HEK293 (cell line): Measurements from ENCODE around the gene KLHL35.

Experiments used
- CTCF ChIA-PET: fragments of 350-600 bp; formaldehyde crosslinking; extraction: SDS; loops from one replicate; lab custom pipeline; 2021; ENCODE audit warnings: antibody characterized with exemption; lab: Yijun Ruan, JAX
- POLR2A ChIA-PET: fragments of 300-600 bp; formaldehyde crosslinking; extraction: SDS; loops from one replicate; lab custom pipeline; 2020; ENCODE audit warnings: antibody characterized with exemption, inconsistent platforms; lab: Yijun Ruan, JAX
- H3K27ac ChIP-seq: fragments of 200-500 bp; sonication (Bioruptor generic); 2 replicates; pipeline ENCODE4 v1.5.1; 2014; ENCODE audit warnings: low read depth, low read length, control low read depth, inconsistent platforms; ENCODE audit errors: extremely low read depth
- H3K36me3 ChIP-seq, 2 experiments: fragments of 200-500 bp in 1 of 2; sonication (Bioruptor generic) in 1 of 2; 1 replicate in 1 of 2; 2 replicates in 1 of 2; pipeline ENCODE4 v1.5.1; 2014 to 2017; ENCODE audit warnings: inconsistent platforms in 2 of 2, low read length in 2 of 2; ENCODE audit not compliant: control insufficient read depth in 2 of 2, insufficient read depth in 1 of 2
- H3K4me1 ChIP-seq: fragments of 200-500 bp; sonication (Bioruptor generic); 2 replicates; pipeline ENCODE4 v1.5.1; 2014; ENCODE audit warnings: mild to moderate bottlenecking, low read length, inconsistent platforms; ENCODE audit not compliant: control insufficient read depth, insufficient read depth
- H3K4me3 ChIP-seq: 2 replicates; pipeline ENCODE4 v1.5.1; 2011; ENCODE audit warnings: low read depth, mild to moderate bottlenecking, control low read depth, low read length, moderate library complexity
- H3K9me3 ChIP-seq: fragments of 200-500 bp; sonication (Bioruptor generic); 2 replicates; pipeline ENCODE4 v1.5.1; 2014; ENCODE audit warnings: low read depth, low read length, inconsistent platforms; ENCODE audit not compliant: control insufficient read depth, insufficient read depth
- BCL6B ChIP-seq: fragments of 450-650 bp; formaldehyde crosslinking; IDR thresholded peaks from 2 replicates; pipeline ENCODE4 v1.5.1; 2017; ENCODE audit warnings: missing biosample characterization, missing genetic modification characterization
- GLI2 ChIP-seq: fragments of 450-650 bp; formaldehyde crosslinking; IDR thresholded peaks from 2 replicates; pipeline ENCODE4; 2017; ENCODE audit warnings: missing biosample characterization, missing genetic modification characterization, low read depth, borderline replicate concordance
- GLIS2 ChIP-seq: fragments of 450-650 bp; formaldehyde crosslinking; IDR thresholded peaks from 2 replicates; pipeline ENCODE4 v1.5.1; 2016; ENCODE audit warnings: missing biosample characterization, missing genetic modification characterization
- HIC1 ChIP-seq: fragments of 450-650 bp; formaldehyde crosslinking; IDR thresholded peaks from 2 replicates; pipeline ENCODE4 v1.5.1; 2016; ENCODE audit warnings: missing biosample characterization, missing genetic modification characterization
- KLF1 ChIP-seq: fragments of 450-650 bp; formaldehyde crosslinking; IDR thresholded peaks from 2 replicates; pipeline ENCODE4 v1.5.1; 2016; ENCODE audit warnings: missing biosample characterization, missing genetic modification characterization
- KLF8 ChIP-seq: fragments of 450-650 bp; formaldehyde crosslinking; IDR thresholded peaks from 2 replicates; pipeline ENCODE4 v1.5.1; 2016; ENCODE audit warnings: missing biosample characterization, missing genetic modification characterization
- MYNN ChIP-seq: fragments of 450-650 bp; formaldehyde crosslinking; IDR thresholded peaks from 2 replicates; pipeline ENCODE4 v1.5.1; 2016; ENCODE audit warnings: missing biosample characterization, missing genetic modification characterization, borderline replicate concordance
- TRIM28 ChIP-seq: IDR thresholded peaks from 2 replicates; pipeline ENCODE4 v1.6.1; 2011; ENCODE audit warnings: low read length, control low read depth, borderline replicate concordance
- WT1 ChIP-seq: fragments of 450-650 bp; formaldehyde crosslinking; IDR thresholded peaks from 2 replicates; pipeline ENCODE4 v1.5.1; 2016; ENCODE audit warnings: missing biosample characterization, missing genetic modification characterization
- ZFP69B ChIP-seq: fragments of 450-650 bp; formaldehyde crosslinking; IDR thresholded peaks from 2 replicates; pipeline ENCODE4 v1.5.1; 2016; ENCODE audit warnings: missing biosample characterization, missing genetic modification characterization
- ZNF274 ChIP-seq, 2 experiments: fragments of 200-500 bp in 1 of 2; fragments of 450-650 bp in 1 of 2; sonication (Bioruptor generic) in 1 of 2; formaldehyde crosslinking in 1 of 2; IDR thresholded peaks; 2 replicates each; pipeline versions ENCODE4 v1.5.1 to v1.6.1; 2014 to 2016; ENCODE audit warnings: borderline replicate concordance in 1 of 2, inconsistent platforms in 1 of 2, low read length in 1 of 2, missing biosample characterization in 1 of 2, missing genetic modification characterization in 1 of 2
- ZNF341 ChIP-seq: fragments of 450-650 bp; formaldehyde crosslinking; IDR thresholded peaks from 2 replicates; pipeline ENCODE4; 2016; ENCODE audit warnings: low read depth, missing biosample characterization, missing genetic modification characterization
- ZNF362 ChIP-seq: fragments of 450-650 bp; formaldehyde crosslinking; IDR thresholded peaks from 2 replicates; pipeline ENCODE4 v1.5.1; 2016; ENCODE audit warnings: missing biosample characterization, missing genetic modification characterization
- ZNF391 ChIP-seq: fragments of 450-650 bp; formaldehyde crosslinking; IDR thresholded peaks from 2 replicates; pipeline ENCODE4 v1.5.1; 2016; ENCODE audit warnings: low read depth, missing biosample characterization, missing genetic modification characterization, borderline replicate concordance
- ZNF473 ChIP-seq: fragments of 450-650 bp; formaldehyde crosslinking; IDR thresholded peaks from 2 replicates; pipeline ENCODE4 v1.5.1; 2017; ENCODE audit warnings: missing biosample characterization, missing genetic modification characterization
- ZNF513 ChIP-seq: fragments of 450-650 bp; IDR thresholded peaks from 2 replicates; pipeline ENCODE4 v1.5.1; 2018; ENCODE audit warnings: missing biosample characterization, missing genetic modification characterization
- ZNF548 ChIP-seq: fragments of 450-650 bp; formaldehyde crosslinking; IDR thresholded peaks from 2 replicates; pipeline ENCODE4 v1.5.1; 2016; ENCODE audit warnings: missing biosample characterization, missing genetic modification characterization
- ZNF596 ChIP-seq: fragments of 450-650 bp; IDR thresholded peaks from 2 replicates; pipeline ENCODE4 v1.5.0; 2018; ENCODE audit warnings: missing biosample characterization, mild to moderate bottlenecking, missing genetic modification characterization, moderate library complexity
- ZNF658 ChIP-seq: fragments of 450-650 bp; formaldehyde crosslinking; IDR thresholded peaks from 2 replicates; pipeline ENCODE4; 2016; ENCODE audit warnings: missing biosample characterization, missing genetic modification characterization
- ZNF660 ChIP-seq: fragments of 450-650 bp; IDR thresholded peaks from 2 replicates; pipeline ENCODE4 v1.5.1; 2018; ENCODE audit warnings: missing biosample characterization, mild to moderate bottlenecking, missing genetic modification characterization
- ZNF768 ChIP-seq: fragments of 450-650 bp; formaldehyde crosslinking; IDR thresholded peaks from 2 replicates; pipeline ENCODE4 v1.5.1; 2018; ENCODE audit warnings: missing biosample characterization, mild to moderate bottlenecking, missing genetic modification characterization
- ZNF776 ChIP-seq: fragments of 450-650 bp; formaldehyde crosslinking; IDR thresholded peaks from 2 replicates; pipeline ENCODE4 v1.5.0; 2017; ENCODE audit warnings: missing biosample characterization, missing genetic modification characterization, borderline replicate concordance

Gene KLHL35

GRCh38 chr11:75422248-75423231 is 10.5 kb downstream of the KLHL35 start:
- Histone ChIP-seq H3K9me3 (no peaks in the 10 kb centered on the region), H3K4me1 (no peaks in the 10 kb centered on the region), H3K4me3 (no peak overlapping the region), H3K36me3 (peaks cover 0 to 21% of the 10 kb centered on the region in 2 experiments; a peak in 2 of 3 replicates), H3K27ac (no peak overlapping the region)
- CTCF ChIA-PET, result interaction anchor here (0.7 to 1.6 kb wide), 2 partner anchors 15 to 459 kb away, joined by 3 to 5 read pairs; no protein-coding TSS in a partner anchor
- TF ChIP-seq KLF8 (tag by site-specific recombination) (no peak), GLI2 (no peak), ZFP69B (tag by site-specific recombination) (no peak), ZNF596 (no peak), ZNF513 (tag by site-specific recombination) (no peak), GLIS2 (tag by site-specific recombination) (no peak), BCL6B (tag by site-specific recombination) (no peak), ZNF548 (no peak), ZNF776 (tag by site-specific recombination) (no peak), HIC1 (tag by site-specific recombination) (no peak), ZNF341 (no peak), ZNF658 (tag by site-specific recombination) (no peak), ZNF274 (IDR thresholded peaks at IDR 0.05; ENCODE audit: low read length) (no peak), ZNF274 (tag by site-specific recombination; IDR thresholded peaks at IDR 0.05; ENCODE audit: borderline replicate concordance) (no peak), ZNF473 (tag by site-specific recombination) (no peak), ZNF660 (tag by site-specific recombination) (no peak)
- POLR2A ChIA-PET, result interaction anchor here (0.6 kb wide), 1 partner anchor 129 kb away, joined by 4 read pairs; no protein-coding TSS in a partner anchor

- Histone ChIP-seq H3K27ac (no peak overlapping the region), H3K4me3 (no peak overlapping the region), H3K9me3 (no peaks in the 10 kb centered on the region), H3K36me3 (peaks cover 4 to 23% of the 10 kb centered on the region in 2 experiments; a peak in 2 of 3 replicates), H3K4me1 (no peaks in the 10 kb centered on the region)
- CTCF ChIA-PET, result no interaction called here
- TF ChIP-seq TRIM28 (no peak), KLF1 (peak; percentile 62), WT1 (0 out of 2 replicates have a peak, but pooled peaks have one; percentile 10), ZNF768 (tag by site-specific recombination) (no peak), ZNF391 (no peak), ZNF362 (tag by site-specific recombination) (no peak), MYNN (tag by site-specific recombination) (0 out of 2 replicates have a peak, but pooled peaks have one; percentile 31)
- POLR2A ChIA-PET, result no interaction called here
Observed at GRCh38 chr11:75421902-75422247, 11.1 kb downstream of the KLHL35 start.
